ENCODE data around the gene CEP95. TPM values are rescaled to one million over a fixed set of nuclear protein-coding genes. Genes with fewer than 3 reads are reported as not detected.
"Not testable (repeated sequence)": the region's sequence is repeated elsewhere in the genome, so short reads cannot be mapped to it uniquely, and the experiment has no call there.

The CEP95 gene
- polyA plus RNA-seq, 4 donors: 89.7 to 171 (median 107) TPM

DNA sequence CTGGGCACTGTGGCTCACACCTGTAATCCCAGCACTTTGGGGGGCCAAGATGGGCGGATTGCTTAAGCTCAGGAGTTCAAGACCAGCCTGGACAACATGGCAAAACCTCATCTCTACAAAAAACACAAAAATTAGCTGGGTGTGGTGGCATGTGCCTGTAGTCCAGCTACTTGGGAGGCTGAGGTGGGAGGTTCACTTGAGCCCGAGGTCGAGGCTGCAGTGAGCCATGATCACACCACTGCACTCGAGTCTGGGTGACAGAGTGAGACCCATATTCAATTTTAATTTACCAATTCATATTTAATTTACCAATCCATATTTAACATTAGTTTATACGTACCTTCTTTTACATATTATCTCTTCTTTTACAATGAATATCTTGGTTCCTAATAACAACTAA lies 11.5 kb upstream of the CEP95 start:
- not testable (repeated sequence) for DNase-seq (ENCODE audit: low read depth in 4 of 4, low spot score in 3 of 4)

DNA sequence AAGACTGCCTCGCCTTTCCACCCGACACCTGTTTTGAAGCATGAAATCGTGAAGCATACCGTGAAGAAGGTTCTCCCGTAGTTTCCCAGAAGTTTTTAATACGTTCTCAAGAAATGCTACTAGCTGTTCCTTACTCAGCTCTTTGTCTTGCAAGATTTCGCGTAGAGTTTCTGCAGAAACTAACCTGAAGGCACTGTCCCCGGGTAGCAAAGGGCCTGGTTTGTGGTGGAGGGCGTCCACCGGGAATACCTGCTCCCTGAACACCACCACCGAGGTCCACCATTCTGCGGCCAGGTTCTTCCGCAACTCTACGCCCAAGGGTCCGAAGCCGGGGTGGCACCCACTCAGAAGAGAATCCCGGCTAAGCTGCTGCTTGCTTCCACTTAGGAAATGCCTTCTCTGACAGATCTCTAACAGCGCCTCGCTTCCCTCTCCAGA lies 10.4 kb upstream of the CEP95 start:
- DNase-seq (ENCODE audit: low read depth in 4 of 4, low spot score in 3 of 4): peak in 1 of 4 donors; percentile 16

DNA sequence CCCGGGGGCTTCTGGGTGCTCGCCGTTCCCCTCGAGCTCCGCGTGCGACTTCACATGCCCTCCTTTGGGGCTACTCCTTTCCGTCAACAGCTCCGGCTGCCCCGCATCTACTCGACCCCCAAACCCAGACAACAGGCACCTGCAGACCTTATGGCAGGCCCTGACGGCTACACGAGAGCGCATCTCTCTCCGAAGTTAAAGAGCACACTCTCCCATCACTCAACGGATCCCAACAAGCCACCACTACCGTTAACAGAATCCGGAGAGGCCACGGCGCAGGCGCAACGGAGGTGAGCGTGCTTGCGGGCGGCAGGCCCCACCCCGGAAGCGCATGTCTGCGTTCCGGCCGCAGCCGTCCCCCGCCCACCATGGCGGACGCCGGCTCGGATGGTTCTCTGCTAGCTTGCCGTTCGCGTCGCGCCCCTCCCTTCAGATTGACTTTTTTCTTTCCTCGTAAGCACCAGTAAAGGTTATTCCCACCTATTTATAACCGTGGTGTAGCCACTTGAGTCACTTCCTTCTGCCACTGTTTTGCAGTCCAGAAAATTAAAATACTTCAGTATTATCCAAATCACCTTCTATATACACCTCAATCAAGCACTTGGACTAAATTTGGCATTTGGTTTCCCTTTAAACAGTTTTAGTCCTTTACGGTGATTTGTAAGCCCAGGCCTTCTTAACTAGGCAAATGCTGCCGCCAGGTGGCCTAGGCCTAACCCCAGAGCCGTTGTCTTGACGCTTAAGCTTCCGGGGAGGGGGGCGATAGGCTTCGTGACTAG lies 9.8 kb upstream of the CEP95 start, which contains the start of gene POLG2:
POLG2 (minus strand) TSS at position 269 of the 779 bp plus-strand sequence; CDS start at position 183, 86 bp downstream.
- DNase-seq (ENCODE audit: low read depth in 4 of 4, low spot score in 3 of 4): peak in 3 of 4 donors; percentile 73 to 82 (median 81)

DNA sequence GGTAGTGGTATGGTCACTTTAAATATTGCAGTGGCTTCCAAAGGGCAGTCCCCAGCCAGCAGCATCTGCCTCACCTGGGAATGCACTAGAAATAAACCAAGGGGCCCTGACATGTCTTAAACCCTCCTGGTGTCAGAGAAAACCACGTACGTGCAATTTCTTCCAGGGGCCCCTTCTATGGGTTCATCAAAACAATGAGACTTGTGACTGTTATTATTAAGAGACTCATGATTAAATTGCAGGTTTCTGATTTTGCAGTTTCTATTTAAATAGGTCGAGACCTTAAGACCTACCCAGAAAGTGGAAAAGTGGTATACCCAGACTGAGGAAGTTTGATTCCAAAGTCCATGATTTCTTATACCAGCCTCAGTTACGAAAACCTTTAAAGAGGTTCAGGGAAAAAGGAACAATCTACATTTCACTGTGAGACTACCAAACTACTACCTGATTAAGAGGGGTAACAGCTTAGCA lies 9.2 kb upstream of the CEP95 start:
- no peak for DNase-seq (ENCODE audit: low read depth in 4 of 4, low spot score in 3 of 4)

DNA sequence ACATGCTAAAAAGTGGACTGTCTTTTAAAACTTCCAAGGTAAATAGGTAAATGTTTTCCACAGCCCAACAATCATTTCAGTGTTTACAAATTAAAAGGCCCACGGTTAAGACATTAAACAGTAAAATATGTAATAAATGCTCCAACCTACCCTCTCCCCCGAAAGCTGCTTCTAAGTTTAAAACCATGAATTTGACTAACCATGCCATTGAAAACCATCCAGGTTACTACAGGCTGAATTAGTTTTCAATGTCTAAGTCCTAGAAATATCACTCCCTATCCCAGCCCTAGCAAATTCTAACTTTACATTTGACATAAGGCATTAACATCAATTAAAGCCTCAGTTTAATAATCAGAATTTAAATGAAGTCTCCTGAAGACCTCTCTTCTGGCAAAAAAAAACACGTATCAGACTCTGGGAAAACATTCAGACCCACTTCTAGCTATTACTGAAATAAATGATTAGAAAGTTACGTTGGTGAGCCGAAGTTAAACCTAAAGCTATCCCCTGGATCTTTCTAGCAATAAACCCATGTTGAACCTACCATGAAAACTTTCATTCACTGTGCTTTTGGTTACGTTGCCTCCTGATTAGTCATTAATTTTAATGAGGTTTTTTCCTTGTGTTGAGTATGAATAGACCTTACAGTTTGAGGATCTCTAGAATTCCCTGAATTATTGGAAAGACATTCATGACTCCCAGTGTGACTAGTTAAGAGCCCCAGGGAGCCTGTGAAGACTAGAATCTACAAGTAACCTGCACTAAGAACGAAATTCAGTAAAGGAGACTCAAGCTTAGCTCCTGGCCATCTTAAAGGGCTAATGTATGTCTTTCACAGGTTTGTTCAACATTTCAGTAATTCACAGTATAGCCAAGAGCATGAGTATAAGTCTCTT lies 8.2 kb upstream of the CEP95 start:
- no peak for DNase-seq (ENCODE audit: low read depth in 4 of 4, low spot score in 3 of 4)

DNA sequence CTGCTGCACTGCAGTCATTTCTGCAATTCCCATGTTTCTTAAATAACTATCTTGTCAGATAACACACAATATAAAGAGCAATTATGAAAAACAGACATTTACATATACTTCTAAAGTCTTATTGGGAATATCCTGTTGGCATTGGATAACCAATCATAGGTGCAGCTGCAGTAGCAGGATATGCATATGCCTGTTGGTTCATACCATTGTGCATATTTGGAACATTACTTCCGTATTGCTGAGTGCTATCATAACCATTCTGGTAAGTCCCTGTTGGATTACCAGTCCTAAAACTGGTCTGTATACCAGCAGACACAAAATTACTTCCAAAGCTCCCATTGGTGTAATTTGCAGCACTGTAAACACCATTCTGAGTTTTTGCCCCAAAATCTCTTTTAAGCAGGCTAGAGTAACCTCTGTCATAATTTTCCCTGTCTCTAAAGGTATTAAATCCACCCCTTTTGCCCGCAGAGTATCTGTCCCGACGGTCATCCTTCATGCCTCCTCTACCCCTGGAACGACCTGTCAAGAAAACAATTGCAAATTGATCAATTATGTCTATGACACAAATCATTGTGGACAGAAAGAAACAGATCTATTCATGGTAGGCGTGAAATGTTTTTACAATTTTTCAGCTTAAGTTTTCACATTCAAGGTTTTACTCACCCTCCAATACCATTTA lies 6.8 kb upstream of the CEP95 start:
- no peak for DNase-seq (ENCODE audit: low read depth in 4 of 4, low spot score in 3 of 4)

DNA sequence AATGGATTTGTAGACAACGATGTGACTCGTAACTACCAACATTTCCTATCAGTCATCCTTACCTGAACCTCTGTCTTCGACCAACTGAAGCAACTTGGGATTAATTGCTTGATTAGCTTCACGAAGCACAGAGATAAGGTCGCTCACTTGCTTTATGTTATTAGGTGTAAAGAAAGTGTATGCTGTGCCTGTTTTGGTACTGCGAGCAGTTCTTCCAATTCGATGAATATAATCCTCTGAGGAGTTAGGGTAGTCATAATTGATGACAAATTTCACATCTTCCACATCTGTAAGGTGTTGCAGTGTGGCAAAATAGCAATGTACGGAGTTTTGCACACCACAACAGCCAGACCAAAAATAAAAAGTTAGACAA lies 6.3 kb upstream of the CEP95 start:
- no peak for DNase-seq (ENCODE audit: low read depth in 4 of 4, low spot score in 3 of 4)

DNA sequence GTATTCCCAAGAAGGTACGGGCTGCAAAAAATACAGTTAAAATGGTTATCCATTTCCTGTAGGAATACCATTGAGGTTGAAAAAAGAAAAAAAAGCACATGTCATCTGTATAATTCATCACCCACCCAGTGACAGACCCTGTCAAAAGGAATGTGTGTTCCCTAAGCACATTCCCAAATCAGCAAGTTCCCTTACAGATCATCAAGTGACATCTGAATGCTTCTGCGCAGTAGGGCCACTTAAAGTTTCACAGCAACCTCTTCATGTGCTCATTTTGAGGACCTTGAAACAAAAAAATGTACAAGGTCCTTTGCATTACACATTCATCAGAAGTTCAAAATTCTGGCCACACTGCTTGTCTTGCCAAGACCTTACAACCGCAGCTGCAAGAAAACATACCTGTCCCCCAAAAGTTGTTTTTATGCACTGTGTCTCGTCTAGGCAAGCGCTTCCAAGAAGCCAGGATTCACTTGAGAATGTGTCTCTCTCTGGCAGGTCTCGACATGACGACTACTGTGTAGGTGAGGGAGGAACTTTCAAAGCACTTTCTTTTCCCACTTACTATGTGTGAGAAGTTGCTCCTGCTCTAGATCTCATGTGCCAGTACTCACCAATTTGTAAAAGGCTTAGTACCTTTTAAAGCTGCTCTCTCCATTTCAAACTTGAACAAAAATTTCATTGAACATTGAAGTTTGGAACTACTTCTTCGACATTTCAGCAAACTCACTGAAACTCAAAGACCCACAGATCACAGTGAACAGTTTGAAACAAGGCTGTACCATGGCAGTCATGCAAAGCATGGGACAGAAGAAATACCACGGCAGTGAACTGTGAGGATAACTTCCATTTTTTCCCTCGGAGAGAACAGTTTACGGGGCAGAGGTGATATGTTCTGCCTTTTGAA lies 5.7 kb upstream of the CEP95 start:
- no peak for DNase-seq (ENCODE audit: low read depth in 4 of 4, low spot score in 3 of 4)

DNA sequence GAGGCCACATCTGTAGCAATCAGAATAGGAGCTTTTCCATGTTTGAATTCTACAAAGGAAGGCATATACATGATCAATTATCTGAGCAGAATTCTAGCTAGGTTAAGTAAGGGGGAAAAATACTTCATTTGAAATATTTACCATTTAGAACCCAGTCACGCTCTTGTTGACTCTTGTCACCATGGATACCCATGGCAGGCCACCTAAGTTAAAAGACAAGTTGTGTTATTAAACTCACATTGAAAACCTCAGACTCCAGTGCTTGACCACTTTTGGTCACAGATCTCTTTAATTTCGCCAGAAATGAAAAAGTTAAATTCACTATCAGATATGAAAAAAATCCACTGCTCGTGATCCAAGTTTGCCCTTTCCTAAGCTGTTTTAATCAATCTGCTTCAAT lies 4.8 kb upstream of the CEP95 start:
- no peak for DNase-seq (ENCODE audit: low read depth in 4 of 4, low spot score in 3 of 4)

DNA sequence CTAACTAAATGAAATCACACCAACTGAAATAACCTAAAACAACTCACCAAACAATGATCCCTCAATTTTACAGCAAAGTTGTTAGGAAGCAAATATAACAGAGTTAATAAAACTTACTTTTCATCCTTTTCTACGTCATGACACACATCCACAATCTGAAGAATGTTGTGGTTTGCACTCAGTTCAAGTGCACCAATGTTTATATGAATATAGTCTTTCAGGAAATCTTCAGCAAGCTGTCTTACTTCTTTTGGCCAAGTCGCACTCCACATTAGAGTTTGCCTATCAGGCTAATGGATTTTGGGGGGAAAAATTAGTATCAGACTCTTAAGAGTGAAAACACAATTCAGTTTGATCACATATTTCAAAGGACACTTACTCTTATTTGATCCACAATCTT lies 4.0 kb upstream of the CEP95 start:
- no peak for DNase-seq (ENCODE audit: low read depth in 4 of 4, low spot score in 3 of 4)

DNA sequence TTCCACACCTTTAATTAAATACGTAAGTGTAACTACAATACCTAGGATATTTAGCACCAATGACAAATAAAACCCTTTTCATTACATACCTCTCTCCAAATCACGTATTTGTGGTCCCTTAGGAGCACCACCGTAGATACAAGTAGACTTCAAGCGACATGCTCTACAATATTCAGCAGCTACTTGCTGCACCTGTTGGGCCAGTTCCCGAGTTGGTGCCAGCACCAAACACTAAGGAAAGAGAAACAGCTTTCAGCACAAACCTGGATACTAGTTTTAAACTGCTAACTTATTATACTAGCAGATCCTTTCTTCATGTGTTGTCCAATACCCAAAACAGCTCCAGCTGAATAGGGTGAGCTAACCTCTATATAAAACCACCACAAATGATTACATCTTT lies 3.4 kb upstream of the CEP95 start:
- DNase-seq (ENCODE audit: low read depth in 4 of 4, low spot score in 3 of 4): no peak

DNA sequence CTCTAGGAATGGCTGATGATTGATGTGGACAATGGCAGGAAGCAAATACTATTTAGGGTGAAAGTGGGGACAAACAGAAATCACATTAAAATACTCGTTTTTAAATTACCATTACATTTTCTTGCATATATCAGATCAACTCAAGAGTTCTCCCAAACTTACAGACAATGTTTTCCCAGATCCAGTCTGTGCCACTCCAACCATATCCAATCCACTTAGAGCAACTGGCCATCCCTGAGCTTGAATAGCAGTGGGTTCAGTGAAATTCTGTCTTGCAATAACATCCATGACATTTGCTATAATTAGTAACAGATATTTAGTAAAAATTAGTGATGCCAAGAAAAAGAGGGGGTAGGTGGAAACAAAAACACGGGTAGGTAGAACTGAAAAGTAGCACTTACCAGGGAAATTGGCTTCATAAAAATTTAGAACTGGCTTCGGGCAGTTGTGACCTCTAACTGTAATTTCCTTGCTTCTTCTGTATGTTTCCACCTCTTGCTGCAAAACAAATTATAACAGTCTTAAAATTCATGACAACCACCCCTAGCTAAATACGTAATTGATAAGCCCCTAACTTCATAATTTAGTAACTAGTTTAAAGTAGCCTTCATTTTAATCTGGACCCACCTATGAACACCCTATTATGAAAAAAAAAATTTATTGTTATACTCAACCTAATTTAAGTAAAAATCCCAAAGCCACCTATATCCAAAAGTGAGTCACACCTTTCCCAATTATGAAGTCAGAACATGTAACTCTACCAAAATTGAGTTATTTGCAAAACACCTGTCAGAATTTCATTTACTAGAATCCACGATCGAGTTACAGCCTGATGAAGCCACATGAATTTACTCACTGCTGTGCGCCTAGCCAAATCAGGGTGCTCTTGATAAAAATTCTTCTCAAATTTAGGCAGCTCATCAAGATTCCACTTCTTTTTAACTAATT lies 2.7 kb upstream of the CEP95 start:
- DNase-seq (ENCODE audit: low read depth in 4 of 4, low spot score in 3 of 4): no peak

DNA sequence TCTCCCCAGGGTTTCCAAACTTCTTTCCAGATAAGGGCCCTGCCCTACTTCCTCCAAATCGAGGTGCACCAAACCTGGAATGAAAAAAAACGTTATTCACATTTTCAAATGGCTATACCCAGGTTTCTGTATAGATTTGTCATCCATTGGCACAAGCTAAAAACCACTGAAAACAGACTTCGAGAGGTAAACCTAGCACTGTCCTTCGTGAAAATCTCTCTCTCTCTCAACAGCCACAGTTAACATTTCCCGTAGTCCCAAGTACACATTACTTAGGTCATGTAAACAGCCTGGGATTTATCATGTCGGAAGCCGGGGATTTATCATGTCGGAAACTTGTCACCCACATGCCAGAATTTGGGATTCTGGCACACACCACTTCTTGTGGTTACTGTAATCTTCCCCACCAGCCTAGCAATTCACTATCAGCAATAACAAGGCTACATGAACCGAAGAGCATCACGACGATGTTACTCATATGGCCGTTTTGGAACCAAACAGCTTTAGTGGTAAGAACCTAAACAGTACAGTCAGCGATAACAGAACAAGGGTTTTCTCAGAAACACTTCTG lies 1.9 kb upstream of the CEP95 start:
- DNase-seq (ENCODE audit: low read depth in 4 of 4, low spot score in 3 of 4): peak in 3 of 4 donors; percentile 22 to 44 (median 43)

DNA sequence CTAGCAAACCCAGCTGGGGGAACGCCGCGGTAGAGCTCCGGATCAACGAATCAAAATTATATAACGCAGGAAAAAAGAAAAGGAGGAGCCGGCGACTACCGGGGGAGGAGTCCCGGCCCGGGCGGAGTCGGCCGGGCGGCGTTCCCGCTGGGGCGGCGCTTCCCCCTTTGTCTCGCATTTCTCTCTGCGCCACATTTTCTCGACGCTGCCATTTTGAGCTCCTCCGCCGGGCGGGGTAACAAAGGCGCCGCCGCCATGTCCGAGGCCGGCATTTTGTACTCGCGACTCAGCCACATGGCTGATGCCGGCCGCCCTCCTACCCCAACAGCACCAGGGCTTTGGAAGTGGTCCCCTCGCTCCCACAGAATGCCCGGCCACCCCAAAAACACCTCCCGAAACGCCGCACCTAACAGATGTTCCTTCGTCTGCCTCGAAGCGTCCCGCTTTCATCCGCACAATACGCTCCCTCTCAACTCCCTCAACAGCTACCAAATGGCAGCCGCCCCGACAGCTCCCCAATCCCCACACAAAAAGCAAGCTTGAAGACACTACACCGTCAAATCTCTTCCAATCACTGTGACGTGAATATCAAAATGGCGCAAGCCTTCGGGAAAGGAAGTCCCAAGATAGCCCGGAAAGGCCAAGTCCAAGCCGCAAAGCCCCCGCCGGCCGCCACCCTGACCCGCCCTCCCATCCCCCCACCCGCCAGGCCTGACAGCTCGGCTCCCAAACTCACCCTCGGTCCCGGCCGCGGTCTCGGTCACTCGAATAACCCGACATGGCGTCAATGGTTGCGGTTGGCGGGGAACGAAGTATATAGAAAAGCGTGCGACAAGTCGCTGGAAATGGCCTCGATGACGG lies 1.2 kb upstream of the CEP95 start:
- peak; percentile 80 to 92 (median 88) for DNase-seq (ENCODE audit: low read depth in 4 of 4, low spot score in 3 of 4)

DNA sequence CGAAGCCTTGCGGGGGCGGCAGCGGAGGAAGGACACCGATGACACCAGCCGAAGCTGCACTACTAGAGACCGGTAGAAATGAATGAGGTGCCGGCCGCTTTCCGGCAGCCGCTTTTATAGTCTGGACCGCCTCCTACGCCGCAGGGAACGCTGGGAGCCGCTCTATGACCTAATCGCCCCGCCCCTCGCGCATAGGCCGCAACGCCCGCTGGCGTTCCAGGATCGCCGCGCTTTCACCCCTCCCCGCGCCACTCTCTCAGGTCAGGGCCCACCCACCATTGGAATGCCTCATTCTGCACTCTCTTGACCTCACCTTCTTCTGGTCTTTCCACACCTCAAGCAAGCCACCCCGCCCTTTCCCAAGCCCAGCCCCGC lies 589 bp upstream of the CEP95 start, which contains the start of gene DDX5:
DDX5 (minus strand) TSS at position 89 of the 375 bp plus-strand sequence. CDS start 170 bp downstream, outside the sequence.
- DNase-seq (ENCODE audit: low read depth in 4 of 4, low spot score in 3 of 4): peak; percentile 91 to 97 (median 93)

DNA sequence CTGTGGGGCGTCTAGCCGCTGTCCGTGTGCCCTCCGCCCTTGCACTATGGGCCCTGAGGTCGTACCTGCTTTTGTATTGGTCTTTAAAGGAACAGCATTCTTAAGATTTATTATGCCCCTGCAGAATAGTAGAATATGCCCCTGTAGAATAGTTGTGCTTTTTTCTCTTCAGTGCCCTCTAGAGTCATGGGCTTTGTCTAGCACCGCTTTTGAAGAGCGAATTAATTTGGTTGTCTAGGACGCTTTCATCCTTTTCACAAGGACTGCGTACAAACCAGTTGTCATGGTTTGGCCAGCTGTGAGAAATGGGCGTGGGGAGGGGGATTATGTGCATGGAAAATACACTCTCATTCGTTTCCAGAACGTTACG lies 621 bp downstream of the CEP95 start:
- DNase-seq (ENCODE audit: low read depth in 4 of 4, low spot score in 3 of 4): peak in 3 of 4 donors; percentile 47 to 67 (median 62)

DNA sequence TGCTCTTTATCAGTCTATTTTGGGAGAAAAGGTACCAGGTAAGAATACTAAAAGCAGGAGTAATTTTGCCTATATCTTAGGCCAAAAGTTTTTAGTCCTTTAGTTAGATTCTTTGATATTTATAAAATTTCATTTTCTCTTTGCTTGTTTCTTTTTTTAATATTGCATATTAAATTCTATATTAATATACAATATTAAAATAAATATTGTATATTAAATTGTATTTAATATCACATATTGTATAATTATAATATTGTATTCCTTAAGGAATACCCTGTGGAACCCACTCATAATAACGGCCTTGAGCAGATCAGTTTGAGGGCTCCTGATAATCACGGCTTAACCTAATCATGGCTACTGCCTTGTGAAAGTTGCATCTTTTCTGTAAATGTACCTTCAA lies 1.9 kb downstream of the CEP95 start:
- no peak for DNase-seq (ENCODE audit: low read depth in 4 of 4, low spot score in 3 of 4)

All from left renal pelvis (tissue), 4 donors.